ENCODE measurements around the gene ZDBF2. TPM values are rescaled to one million over a fixed set of nuclear protein-coding genes. Genes with fewer than 3 reads are reported as not detected.

The ZDBF2 gene
- total RNA-seq, 1 experiment from 2014 or later: 31.8 TPM

DNA sequence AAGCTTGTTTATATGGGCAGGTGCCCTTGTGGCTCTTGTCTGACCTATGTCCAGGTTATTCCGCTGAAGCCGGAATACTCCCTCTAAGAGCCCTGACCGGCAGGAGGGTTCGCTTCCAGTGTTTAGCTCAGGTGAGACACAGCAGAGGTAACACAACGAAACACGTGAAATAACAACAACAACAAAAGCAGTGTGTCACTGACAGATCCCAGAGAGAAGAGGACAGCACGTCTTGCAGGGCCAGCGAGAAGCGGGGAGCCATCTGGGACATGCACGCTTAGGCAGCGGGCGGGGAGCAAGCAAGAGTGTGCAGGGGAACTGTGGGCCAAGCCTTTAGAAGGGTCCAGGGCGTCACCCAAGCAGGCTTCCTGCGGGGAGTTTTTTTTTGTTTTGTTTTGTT, 17.1 kb upstream of the ZDBF2 start:
- TF ChIP-seq, protein P1, sequence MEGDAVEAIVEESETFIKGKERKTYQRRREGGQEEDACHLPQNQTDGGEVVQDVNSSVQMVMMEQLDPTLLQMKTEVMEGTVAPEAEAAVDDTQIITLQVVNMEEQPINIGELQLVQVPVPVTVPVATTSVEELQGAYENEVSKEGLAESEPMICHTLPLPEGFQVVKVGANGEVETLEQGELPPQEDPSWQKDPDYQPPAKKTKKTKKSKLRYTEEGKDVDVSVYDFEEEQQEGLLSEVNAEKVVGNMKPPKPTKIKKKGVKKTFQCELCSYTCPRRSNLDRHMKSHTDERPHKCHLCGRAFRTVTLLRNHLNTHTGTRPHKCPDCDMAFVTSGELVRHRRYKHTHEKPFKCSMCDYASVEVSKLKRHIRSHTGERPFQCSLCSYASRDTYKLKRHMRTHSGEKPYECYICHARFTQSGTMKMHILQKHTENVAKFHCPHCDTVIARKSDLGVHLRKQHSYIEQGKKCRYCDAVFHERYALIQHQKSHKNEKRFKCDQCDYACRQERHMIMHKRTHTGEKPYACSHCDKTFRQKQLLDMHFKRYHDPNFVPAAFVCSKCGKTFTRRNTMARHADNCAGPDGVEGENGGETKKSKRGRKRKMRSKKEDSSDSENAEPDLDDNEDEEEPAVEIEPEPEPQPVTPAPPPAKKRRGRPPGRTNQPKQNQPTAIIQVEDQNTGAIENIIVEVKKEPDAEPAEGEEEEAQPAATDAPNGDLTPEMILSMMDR (conservative IDR thresholded peaks at IDR 0.05): no peak
- no peaks in the 10 kb centered on the region for H4K20me1 ChIP-seq (ENCODE audit: control insufficient read depth, insufficient read depth, insufficient read length)
- no peak overlapping the region for H3K23ac ChIP-seq (ENCODE audit: insufficient read length, low read depth, low read length)
- H3K4ac ChIP-seq (ENCODE audit: low read depth, low read length): no peak overlapping the region
- no peak for DNase-seq
- no peak overlapping the region for H3K18ac ChIP-seq (ENCODE audit: insufficient read length, low read depth, low read length)
- WGBS (ENCODE audit: extremely low coverage, insufficient read length, low lambda C conversion rate): no CpG with 5 or more reads among the region's 14 CpGs
- H4K8ac ChIP-seq (replicated peaks; ENCODE audit: insufficient read length, low read depth, low read length): no peak overlapping the region
- no peaks in the 10 kb centered on the region; a peak in 1 of 7 replicates for H3K36me3 Mint-ChIP-seq (ENCODE audit: insufficient read depth in 1 of 3, low read depth in 3 of 3)
- no peak overlapping the region for H2AK5ac ChIP-seq (ENCODE audit: insufficient read length, low read length)
- no peak overlapping the region for H2BK120ac ChIP-seq (ENCODE audit: low read depth, low read length, poor library complexity, severe bottlenecking)
- H2BK15ac ChIP-seq (ENCODE audit: low read depth, low read length): no peak overlapping the region
- no peak overlapping the region for H2BK12ac ChIP-seq (ENCODE audit: insufficient read length, low read depth, low read length)
- H2BK20ac ChIP-seq (ENCODE audit: low read depth, low read length, poor library complexity, severe bottlenecking): no peak overlapping the region
- H3K56ac ChIP-seq (ENCODE audit: insufficient read length, low read depth, low read length): no peak overlapping the region
- no peaks in the 10 kb centered on the region for H3K23me2 ChIP-seq (ENCODE audit: insufficient read length, low read depth, low read length, poor library complexity, severe bottlenecking)
- no peak overlapping the region for H3K14ac ChIP-seq (ENCODE audit: insufficient read depth, low read length)
- no peak overlapping the region for H2AFZ ChIP-seq (ENCODE audit: low read length)
- H3K79me1 ChIP-seq (ENCODE audit: insufficient read depth, low read depth, low read length, poor library complexity, severe bottlenecking): no peaks in the 10 kb centered on the region
- peaks cover under 1% of the 10 kb centered on the region for H3K27me3 Mint-ChIP-seq (ENCODE audit: low read depth)
- H3K27ac Mint-ChIP-seq: no peak overlapping the region
- no peaks in the 10 kb centered on the region for H3K79me2 ChIP-seq (ENCODE audit: insufficient read depth, low read length)
- H3K27me3 ChIP-seq (ENCODE audit: insufficient read depth, low read length): no peaks in the 10 kb centered on the region
- peaks cover 22 to 34% of the 10 kb centered on the region in 2 experiments for H3K4me1 Mint-ChIP-seq
- H3K4me1 ChIP-seq (ENCODE audit: insufficient read depth, low read length): no peaks in the 10 kb centered on the region
- H3K9me3 Mint-ChIP-seq: no peaks in the 10 kb centered on the region; a peak in 2 of 5 replicates
- H3K4me2 ChIP-seq (ENCODE audit: insufficient read depth, insufficient read length, low read length): no peak overlapping the region
- H3K27ac ChIP-seq (ENCODE audit: insufficient read length, low read depth, low read length): no peak overlapping the region
- no peaks in the 10 kb centered on the region for H3K9me3 ChIP-seq (ENCODE audit: control insufficient read depth, low read depth, low read length)
- H3T11ph ChIP-seq (ENCODE audit: low read length): no peak overlapping the region
- no peak overlapping the region for H3K4me3 Mint-ChIP-seq
- H3K9ac ChIP-seq (ENCODE audit: extremely low read depth, insufficient read length, low read length): no peak overlapping the region
- H2BK5ac ChIP-seq (ENCODE audit: insufficient read length, low read length): no peak overlapping the region
- no peak overlapping the region for H4K91ac ChIP-seq (ENCODE audit: insufficient read length, low read depth, low read length)
- H4K5ac ChIP-seq (ENCODE audit: insufficient read length, low read depth, low read length): no peak overlapping the region

Measured in H9 (cell line).